Measurements from ENCODE around the gene HIC1. TPM values are rescaled to one million over a fixed set of nuclear protein-coding genes. Genes with fewer than 3 reads are reported as not detected.

The HIC1 gene
- total RNA-seq, 1 donor from 2014 or later = 1.3 TPM

GRCh38 chr17:2057175-2057759 lies 2.4 kb downstream of the HIC1 start:
- Histone ChIP-seq H3K27me3 (ENCODE audit: control insufficient read depth, insufficient read depth, low read length) (no peaks in the 10 kb centered on the region), H3K4me3 (ENCODE audit: low read depth, low read length) (no peak overlapping the region), H3K36me3 (ENCODE audit: control insufficient read depth, insufficient read depth, low read length) (peaks cover 7% of the 10 kb centered on the region)
- no peak for TF ChIP-seq CTCF (IDR thresholded peaks at IDR 0.05; ENCODE audit: insufficient read depth, low read length, severe bottlenecking)
- no peak for DNase-seq (ENCODE audit: low read depth)
- FAIRE-seq = no peak

GRCh38 chr17:2057760-2058585 lies 3.1 kb downstream of the HIC1 start:
- TF ChIP-seq CTCF (IDR thresholded peaks at IDR 0.05; ENCODE audit: insufficient read depth, low read length, severe bottlenecking) = no peak
- FAIRE-seq (no peak), DNase-seq (ENCODE audit: low read depth) (no peak)
- Histone ChIP-seq H3K4me3 (ENCODE audit: low read depth, low read length) (no peak overlapping the region), H3K36me3 (ENCODE audit: control insufficient read depth, insufficient read depth, low read length) (peaks cover 11% of the 10 kb centered on the region), H3K27me3 (ENCODE audit: control insufficient read depth, insufficient read depth, low read length) (no peaks in the 10 kb centered on the region)

GRCh38 chr17:2058586-2059546 lies 4.0 kb downstream of the HIC1 start:
- peak; percentile 78 for TF ChIP-seq CTCF (IDR thresholded peaks at IDR 0.05; ENCODE audit: insufficient read depth, low read length, severe bottlenecking)
- Histone ChIP-seq H3K27me3 (ENCODE audit: control insufficient read depth, insufficient read depth, low read length) (no peaks in the 10 kb centered on the region), H3K36me3 (ENCODE audit: control insufficient read depth, insufficient read depth, low read length) (peaks cover 13% of the 10 kb centered on the region), H3K4me3 (ENCODE audit: low read depth, low read length) (no peak overlapping the region)
- FAIRE-seq (no peak), DNase-seq (ENCODE audit: low read depth) (no peak)

GRCh38 chr17:2059547-2060384 lies 4.9 kb downstream of the HIC1 start:
- DNase-seq (ENCODE audit: low read depth) = no peak
- Histone ChIP-seq H3K27me3 (ENCODE audit: control insufficient read depth, insufficient read depth, low read length) (no peaks in the 10 kb centered on the region), H3K36me3 (ENCODE audit: control insufficient read depth, insufficient read depth, low read length) (peaks cover 17% of the 10 kb centered on the region), H3K4me3 (ENCODE audit: low read depth, low read length) (no peak overlapping the region)
- no peak for TF ChIP-seq CTCF (IDR thresholded peaks at IDR 0.05; ENCODE audit: insufficient read depth, low read length, severe bottlenecking)
- no peak for FAIRE-seq

GRCh38 chr17:2060385-2060658 lies 5.4 kb downstream of the HIC1 start:
- Histone ChIP-seq H3K4me3 (ENCODE audit: low read depth, low read length) (no peak overlapping the region), H3K36me3 (ENCODE audit: control insufficient read depth, insufficient read depth, low read length) (peaks cover 21% of the 10 kb centered on the region), H3K27me3 (ENCODE audit: control insufficient read depth, insufficient read depth, low read length) (no peaks in the 10 kb centered on the region)
- DNase-seq (ENCODE audit: low read depth) (no peak), FAIRE-seq (no peak)
- no peak for TF ChIP-seq CTCF (IDR thresholded peaks at IDR 0.05; ENCODE audit: insufficient read depth, low read length, severe bottlenecking)
